SK-N-SH treated with all-trans-retinoic acid at 6 μM for 48 hours (cell line): Measurements from ENCODE around the gene TSC22D1.

ENCODE experiments used
- ARNTL ChIP-seq: fragments of 450-650 bp; formaldehyde crosslinking; IDR thresholded peaks from 2 replicates; pipeline ENCODE4 v1.5.0; 2020; ENCODE audit warnings: low read depth, mild to moderate bottlenecking, moderate library complexity, borderline replicate concordance
- CSDC2 ChIP-seq: fragments of 250-450 bp; sonication (Bioruptor Pico); IDR thresholded peaks from 2 replicates; pipeline ENCODE4 v1.5.0; 2020; ENCODE audit warnings: mild to moderate bottlenecking, moderate library complexity
- ESRRG ChIP-seq: fragments of 250-450 bp; sonication (Bioruptor Pico); IDR thresholded peaks from 2 replicates; pipeline ENCODE4 v1.6.1; 2021; ENCODE audit warnings: mild to moderate bottlenecking
- PPARA ChIP-seq: fragments of 250-450 bp; sonication (Bioruptor Pico); IDR thresholded peaks from 2 replicates; pipeline ENCODE4 v1.5.0; 2020; ENCODE audit warnings: mild to moderate bottlenecking, borderline replicate concordance
- RARB ChIP-seq: fragments of 250-450 bp; sonication (Bioruptor Pico); IDR thresholded peaks from 2 replicates; pipeline ENCODE4 v1.8.0; 2021; ENCODE audit warnings: mild to moderate bottlenecking, moderate library complexity
- TCF4 ChIP-seq: fragments of 250-450 bp; sonication (Bioruptor Pico); IDR thresholded peaks from 2 replicates; pipeline ENCODE4 v1.8.0; 2021; ENCODE audit warnings: mild to moderate bottlenecking, moderate library complexity, borderline replicate concordance
- ZC3H10 ChIP-seq: fragments of 250-450 bp; sonication (Bioruptor Pico); IDR thresholded peaks from 2 replicates; pipeline ENCODE4 v1.5.1; 2021; ENCODE audit warnings: mild to moderate bottlenecking, moderate library complexity
- ZFP3 ChIP-seq: fragments of 250-450 bp; sonication (Bioruptor Pico); IDR thresholded peaks from 2 replicates; pipeline ENCODE4 v1.5.0; 2020; ENCODE audit warnings: mild to moderate bottlenecking, moderate library complexity
- ZFP30 ChIP-seq: fragments of 450-650 bp; formaldehyde crosslinking; IDR thresholded peaks from 2 replicates; pipeline ENCODE4 v1.5.0; 2022; ENCODE audit warnings: mild to moderate bottlenecking, moderate library complexity
- ZNF565 ChIP-seq: fragments of 450-650 bp; formaldehyde crosslinking; conservative IDR thresholded peaks from 2 replicates; pipeline ENCODE4 v1.5.0; 2020; ENCODE audit warnings: low read depth, mild to moderate bottlenecking, moderate library complexity
- ZNF70 ChIP-seq: fragments of 450-650 bp; formaldehyde crosslinking; IDR thresholded peaks from 2 replicates; pipeline ENCODE4 v1.5.0; 2020; ENCODE audit warnings: mild to moderate bottlenecking, moderate library complexity
- ZNF8 ChIP-seq: fragments of 450-650 bp; formaldehyde crosslinking; IDR thresholded peaks from 2 replicates; pipeline ENCODE4 v1.5.0; 2020; ENCODE audit warnings: mild to moderate bottlenecking, moderate library complexity
- TF ChIP-seq, protein P1 (sequence below): fragments of 250-450 bp; sonication (Bioruptor Pico); IDR thresholded peaks from 2 replicates; pipeline ENCODE4 v1.5.1; 2020; ENCODE audit warnings: low read depth, mild to moderate bottlenecking, moderate library complexity
- TF ChIP-seq, protein P2 (sequence below): fragments of 250-450 bp; sonication (Bioruptor Pico); IDR thresholded peaks from 2 replicates; pipeline ENCODE4 v1.8.0; 2020; ENCODE audit warnings: mild to moderate bottlenecking, moderate library complexity, borderline replicate concordance

DNA sequence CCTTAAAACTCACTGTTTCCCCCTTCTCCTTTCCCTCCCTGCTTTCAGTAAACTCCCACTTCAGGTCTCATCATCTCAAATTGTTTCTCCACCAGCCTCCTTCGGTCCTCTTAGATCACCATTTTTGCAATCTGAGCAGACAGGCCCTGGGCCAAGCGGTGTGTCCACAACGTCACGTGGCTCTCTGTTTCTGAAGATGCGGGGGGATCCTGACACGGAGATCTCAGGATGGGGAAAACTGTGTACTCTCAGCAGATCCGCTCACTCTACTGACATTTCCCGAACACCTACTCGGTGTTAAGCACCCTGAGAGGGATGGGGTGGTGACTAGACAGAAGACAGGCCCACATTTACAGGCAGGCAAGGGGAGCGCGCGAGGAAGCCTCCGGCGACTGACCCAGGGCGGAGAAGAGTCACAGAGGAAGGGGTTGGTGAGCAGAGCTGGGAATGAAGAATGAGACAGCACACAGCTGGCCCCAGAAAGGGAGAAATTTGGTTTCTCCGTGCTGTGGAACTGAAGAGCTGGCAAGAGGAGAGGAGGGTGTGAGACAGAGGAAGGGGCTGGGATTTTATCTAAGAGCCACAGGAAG, 163.7 kb downstream of the TSC22D1 start:
- TF ChIP-seq ESRRG (CRISPR knock-in tag) (no peak), ZFP30 (CRISPR knock-in tag) (no peak), RARB (CRISPR knock-in tag) (no peak), PPARA (no peak), ZNF565 (no peak), ZNF8 (CRISPR knock-in tag) (no peak), TCF4 (CRISPR knock-in tag) (no peak), CSDC2 (no peak), ARNTL (CRISPR knock-in tag) (no peak), ZC3H10 (no peak), ZFP3 (no peak), ZNF70 (CRISPR knock-in tag) (no peak)
- TF ChIP-seq, protein P1, sequence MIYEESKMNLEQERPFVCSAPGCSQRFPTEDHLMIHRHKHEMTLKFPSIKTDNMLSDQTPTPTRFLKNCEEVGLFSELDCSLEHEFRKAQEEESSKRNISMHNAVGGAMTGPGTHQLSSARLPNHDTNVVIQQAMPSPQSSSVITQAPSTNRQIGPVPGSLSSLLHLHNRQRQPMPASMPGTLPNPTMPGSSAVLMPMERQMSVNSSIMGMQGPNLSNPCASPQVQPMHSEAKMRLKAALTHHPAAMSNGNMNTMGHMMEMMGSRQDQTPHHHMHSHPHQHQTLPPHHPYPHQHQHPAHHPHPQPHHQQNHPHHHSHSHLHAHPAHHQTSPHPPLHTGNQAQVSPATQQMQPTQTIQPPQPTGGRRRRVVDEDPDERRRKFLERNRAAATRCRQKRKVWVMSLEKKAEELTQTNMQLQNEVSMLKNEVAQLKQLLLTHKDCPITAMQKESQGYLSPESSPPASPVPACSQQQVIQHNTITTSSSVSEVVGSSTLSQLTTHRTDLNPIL (CRISPR knock-in tag), result no peak
- TF ChIP-seq, protein P2, sequence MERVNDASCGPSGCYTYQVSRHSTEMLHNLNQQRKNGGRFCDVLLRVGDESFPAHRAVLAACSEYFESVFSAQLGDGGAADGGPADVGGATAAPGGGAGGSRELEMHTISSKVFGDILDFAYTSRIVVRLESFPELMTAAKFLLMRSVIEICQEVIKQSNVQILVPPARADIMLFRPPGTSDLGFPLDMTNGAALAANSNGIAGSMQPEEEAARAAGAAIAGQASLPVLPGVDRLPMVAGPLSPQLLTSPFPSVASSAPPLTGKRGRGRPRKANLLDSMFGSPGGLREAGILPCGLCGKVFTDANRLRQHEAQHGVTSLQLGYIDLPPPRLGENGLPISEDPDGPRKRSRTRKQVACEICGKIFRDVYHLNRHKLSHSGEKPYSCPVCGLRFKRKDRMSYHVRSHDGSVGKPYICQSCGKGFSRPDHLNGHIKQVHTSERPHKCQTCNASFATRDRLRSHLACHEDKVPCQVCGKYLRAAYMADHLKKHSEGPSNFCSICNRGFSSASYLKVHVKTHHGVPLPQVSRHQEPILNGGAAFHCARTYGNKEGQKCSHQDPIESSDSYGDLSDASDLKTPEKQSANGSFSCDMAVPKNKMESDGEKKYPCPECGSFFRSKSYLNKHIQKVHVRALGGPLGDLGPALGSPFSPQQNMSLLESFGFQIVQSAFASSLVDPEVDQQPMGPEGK (CRISPR knock-in tag), result no peak
